NCI-H345 (cell line): Measurements from ENCODE around the gene GTF2E1.
"Not testable (repeated sequence)": the region's sequence is repeated elsewhere in the genome, so short reads cannot be mapped to it uniquely, and the experiment has no call there.

Experiments used
- DNase-seq: peaks from one replicate; lab custom pipeline; 2025; lab: John Stamatoyannopoulos, UW

The GTF2E1 gene

GRCh38 chr3:120742198-120742848 lies at the start of gene GTF2E1, which contains the start of gene RABL3:
GTF2E1 (plus strand) TSS chr3:120742744; CDS start chr3:120750553, 7,809 bp downstream.
RABL3 (minus strand) TSS chr3:120742516; CDS start chr3:120742507, 9 bp downstream.
- peak; percentile 97 for DNase-seq

- DNase-seq = no peak
Measured at GRCh38 chr3:120693439-120694171, 48.9 kb upstream of the GTF2E1 start.

- no peak for DNase-seq
Measured at GRCh38 chr3:120699333-120699732, 43.2 kb upstream of the GTF2E1 start.

GRCh38 chr3:120705884-120706582 lies 36.5 kb upstream of the GTF2E1 start:
- no peak for DNase-seq

- DNase-seq = no peak
Measured at GRCh38 chr3:120706950-120707349, 35.6 kb upstream of the GTF2E1 start.

DNA sequence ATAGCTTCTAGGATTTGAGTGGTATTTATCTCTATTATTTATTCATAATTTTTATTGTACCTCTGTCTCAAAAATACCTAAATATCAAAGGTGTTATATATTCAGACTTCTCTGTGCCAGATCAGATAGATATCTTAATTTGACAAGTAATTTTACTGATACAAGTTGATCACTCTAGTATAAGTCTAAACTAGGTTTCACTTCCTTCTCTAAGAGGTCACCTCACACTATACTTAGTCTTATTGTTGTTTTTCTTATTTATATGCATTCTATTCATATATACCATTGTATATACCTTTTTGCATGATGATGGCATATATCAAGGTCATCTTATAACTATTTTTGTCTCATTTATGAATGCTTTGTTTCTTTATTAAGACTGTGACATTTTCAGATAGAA lies 34.1 kb upstream of the GTF2E1 start:
- DNase-seq = no peak

DNA sequence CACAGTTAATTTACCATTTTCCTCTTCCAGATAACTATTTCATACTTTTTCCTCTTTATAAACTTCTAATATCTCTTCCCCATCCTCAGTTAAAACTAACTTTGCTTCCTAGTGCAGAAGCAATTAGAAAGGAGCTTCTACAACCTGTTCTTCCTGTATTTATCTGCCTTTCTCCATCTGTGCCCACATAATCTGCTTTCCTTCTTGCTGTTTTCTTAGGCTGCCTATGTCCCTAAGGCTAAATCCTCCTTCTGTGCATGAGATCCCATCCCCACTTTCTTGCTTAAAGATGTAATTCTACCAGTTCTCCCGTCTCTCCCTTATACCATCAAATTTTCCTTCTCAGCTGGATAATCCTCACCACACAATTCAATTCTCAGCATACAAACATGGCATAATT lies 32.2 kb upstream of the GTF2E1 start:
- DNase-seq = no peak

DNA sequence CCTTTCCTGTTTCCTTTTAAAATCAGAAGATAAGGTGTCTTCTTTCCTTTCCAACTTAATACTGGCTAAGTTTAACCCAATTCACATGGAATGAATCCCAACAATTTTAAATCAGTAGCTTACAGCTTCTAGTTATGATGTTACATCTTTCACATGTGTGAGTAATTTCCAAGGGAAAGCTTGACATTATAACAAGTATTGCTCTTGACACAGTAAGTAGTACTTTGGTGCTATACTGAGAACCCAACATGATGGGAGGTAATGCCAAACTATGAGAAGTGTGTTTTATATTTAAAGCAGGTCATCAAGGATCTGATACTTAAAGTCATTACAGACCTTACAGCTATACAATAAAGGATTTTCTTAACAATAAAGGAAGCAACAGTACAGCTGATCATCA lies 29.3 kb upstream of the GTF2E1 start:
- no peak for DNase-seq

GRCh38 chr3:120719167-120719834 lies 23.2 kb upstream of the GTF2E1 start:
- DNase-seq = not testable (repeated sequence)

DNA sequence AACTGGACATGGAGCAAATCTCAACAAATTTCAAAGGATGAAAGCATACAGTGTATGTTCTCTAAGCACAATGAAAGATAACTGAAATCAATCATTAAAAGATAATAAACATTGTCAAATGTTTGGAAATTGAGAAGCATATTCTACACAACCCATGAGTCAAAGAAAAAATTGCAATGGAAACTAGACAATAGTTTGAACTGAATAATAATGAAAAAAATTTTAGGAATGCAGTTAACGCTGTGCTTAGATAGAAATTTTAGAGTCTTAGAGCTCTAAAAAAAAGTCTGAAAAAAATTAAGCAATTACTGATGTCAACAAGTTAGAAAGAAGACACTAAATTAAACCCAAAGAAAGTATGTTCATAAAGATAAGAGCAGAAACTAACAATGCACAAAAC lies 15.8 kb upstream of the GTF2E1 start:
- no peak for DNase-seq

GRCh38 chr3:120730576-120731542 lies 11.7 kb upstream of the GTF2E1 start:
- DNase-seq = no peak

DNA sequence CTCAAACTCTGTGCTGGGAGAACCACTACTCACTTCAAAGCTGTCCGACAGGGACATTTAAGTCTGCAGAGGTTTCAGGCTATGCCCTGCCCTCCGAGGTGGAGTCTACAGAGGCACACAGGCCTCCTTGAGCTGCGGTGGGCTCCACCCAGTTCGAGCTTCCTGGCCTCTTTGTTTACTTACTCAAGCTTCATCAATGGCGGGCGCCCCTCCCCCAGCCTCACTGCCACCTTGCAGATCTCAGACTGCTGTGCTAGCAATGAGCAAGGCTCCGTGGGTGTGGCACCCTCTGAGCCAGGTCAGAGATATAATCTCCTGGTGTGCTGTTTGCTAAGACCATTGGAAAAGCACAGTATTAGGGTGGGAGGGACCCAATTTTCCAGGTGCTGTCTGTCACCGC lies 4.5 kb upstream of the GTF2E1 start:
- DNase-seq = not testable (repeated sequence)

DNA sequence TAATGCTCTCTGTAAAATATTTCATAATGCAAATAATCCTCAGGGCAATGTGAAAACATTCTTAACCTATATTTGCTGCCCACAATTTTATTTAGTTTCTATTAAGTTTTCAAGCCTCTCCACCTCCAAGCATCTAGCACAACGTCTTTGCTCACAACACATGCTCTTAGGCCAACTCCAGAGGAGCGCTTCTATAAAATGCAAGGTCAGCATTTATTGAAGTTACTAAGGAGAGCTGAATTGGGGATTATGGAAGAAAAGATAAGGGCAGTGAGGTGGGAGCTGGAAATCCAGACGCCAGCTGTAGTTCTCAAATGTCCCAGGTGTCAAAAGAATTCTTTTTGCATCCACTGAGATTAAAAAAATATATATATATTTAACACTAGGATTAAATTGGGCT lies 1.2 kb upstream of the GTF2E1 start:
- no peak for DNase-seq

GRCh38 chr3:120741837-120742197 lies 727 bp upstream of the GTF2E1 start:
- no peak for DNase-seq

DNA sequence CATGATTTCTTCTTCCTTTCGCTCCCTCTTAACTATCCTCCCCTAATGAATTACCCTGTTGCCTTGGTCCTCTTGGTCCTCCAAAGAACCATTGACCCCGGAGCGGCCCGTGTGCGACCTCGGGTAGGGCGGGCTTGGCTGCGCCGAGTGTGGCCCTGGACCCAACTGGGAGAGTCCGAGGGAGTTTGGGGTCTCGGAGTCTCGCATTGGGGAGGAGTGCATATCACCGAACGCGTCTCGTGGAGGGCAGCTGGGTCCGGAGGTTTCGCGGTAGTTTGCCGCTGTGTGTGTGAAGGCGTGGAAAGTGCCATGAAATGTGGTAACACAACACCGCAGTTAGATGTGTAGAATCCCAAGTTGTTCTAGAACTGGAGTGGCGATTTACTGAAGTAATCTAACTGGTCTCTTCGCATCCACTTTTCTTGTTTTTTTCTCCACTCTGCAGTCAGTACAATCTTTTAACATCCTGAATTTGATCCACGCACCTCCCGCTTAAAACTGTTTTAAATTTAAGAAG lies 363 bp downstream of the GTF2E1 start:
- no peak for DNase-seq

DNA sequence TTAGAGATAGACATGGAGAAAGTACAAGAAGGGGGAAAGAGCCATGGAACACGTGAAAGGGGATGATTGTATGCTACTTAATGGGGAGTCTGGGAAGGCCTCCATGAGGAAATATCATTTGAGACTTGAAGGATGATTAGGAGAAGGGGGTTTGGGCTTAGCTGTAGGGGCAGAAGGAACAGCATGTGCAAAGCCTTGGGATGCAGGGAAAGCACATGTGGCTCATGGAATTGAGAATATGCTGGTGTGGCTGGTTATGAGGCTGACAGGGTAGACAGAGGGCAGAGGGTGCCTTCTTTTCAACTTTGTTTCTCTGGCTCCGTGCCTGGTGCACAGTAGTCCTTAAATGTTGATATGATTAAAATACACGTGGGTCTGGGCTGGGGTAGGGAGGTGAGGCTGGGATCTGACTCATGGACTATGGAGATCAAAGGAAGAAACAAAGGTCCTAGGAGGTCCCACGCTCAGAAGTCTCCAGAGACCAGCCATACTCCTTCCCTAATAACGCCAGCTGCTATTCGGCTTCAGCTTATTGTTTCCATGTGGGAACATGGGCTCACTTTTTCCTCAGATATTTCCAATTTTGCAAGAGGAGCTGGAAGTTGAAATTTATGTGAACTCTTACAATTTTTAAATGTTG lies 1.1 kb downstream of the GTF2E1 start:
- DNase-seq = no peak

GRCh38 chr3:120745466-120745865 lies 2.9 kb downstream of the GTF2E1 start:
- DNase-seq = no peak

DNA sequence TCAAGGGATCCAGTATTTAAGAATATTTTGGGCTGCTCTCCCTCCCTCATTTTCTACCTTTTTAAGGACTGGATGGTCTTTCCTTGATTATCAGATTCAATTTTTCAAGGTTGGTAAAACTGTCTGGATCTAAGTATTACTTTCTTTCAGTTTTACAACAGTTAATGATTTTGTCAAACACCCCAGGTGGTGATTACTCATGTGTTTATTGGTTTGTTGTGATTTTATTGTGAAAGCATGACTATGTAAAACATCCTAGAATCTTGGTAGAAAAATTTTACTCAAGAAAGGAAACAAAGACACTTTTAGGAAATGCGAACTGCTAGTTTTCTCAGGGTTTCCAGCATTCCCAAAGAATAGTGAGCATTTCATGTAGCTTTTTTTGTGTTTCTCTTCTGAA lies 7.3 kb downstream of the GTF2E1 start:
- DNase-seq = no peak

- DNase-seq = no peak
Measured at GRCh38 chr3:120752230-120752629, 9.7 kb downstream of the GTF2E1 start.

GRCh38 chr3:120752865-120753264 lies 10.3 kb downstream of the GTF2E1 start:
- no peak for DNase-seq

GRCh38 chr3:120753810-120754209 lies 11.3 kb downstream of the GTF2E1 start:
- DNase-seq = no peak
